Fibroblast of pulmonary artery (primary cell): ENCODE data around the gene GPRASP3.
"Not testable (repeated sequence)": the region's sequence is repeated elsewhere in the genome, so short reads cannot be mapped to it uniquely, and the experiment has no call there.

Experiments used
- DNase-seq: peaks from one replicate; pipeline ENCODE4 v3.0.0-alpha.2; 2010; ENCODE audit warnings: low read depth
- H3K4me3 ChIP-seq: replicated peaks from 2 replicates; pipeline ENCODE4 v1.5.1; 2011; ENCODE audit warnings: low read depth, mild to moderate bottlenecking, control low read depth, low read length, moderate library complexity
- CTCF ChIP-seq: IDR thresholded peaks from 2 replicates; pipeline ENCODE4 v1.5.1; 2011; ENCODE audit warnings: mild to moderate bottlenecking, control low read depth, low read length, inconsistent platforms; ENCODE audit errors: missing control alignments

Gene GPRASP3, protein sequence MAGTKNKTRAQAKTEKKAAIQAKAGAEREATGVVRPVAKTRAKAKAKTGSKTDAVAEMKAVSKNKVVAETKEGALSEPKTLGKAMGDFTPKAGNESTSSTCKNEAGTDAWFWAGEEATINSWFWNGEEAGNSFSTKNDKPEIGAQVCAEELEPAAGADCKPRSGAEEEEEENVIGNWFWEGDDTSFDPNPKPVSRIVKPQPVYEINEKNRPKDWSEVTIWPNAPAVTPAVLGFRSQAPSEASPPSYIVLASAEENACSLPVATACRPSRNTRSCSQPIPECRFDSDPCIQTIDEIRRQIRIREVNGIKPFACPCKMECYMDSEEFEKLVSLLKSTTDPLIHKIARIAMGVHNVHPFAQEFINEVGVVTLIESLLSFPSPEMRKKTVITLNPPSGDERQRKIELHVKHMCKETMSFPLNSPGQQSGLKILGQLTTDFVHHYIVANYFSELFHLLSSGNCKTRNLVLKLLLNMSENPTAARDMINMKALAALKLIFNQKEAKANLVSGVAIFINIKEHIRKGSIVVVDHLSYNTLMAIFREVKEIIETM

GRCh38 chrX:102720237-102721168 lies at the start of gene GPRASP3:
Gene GPRASP3 (plus strand): TSS chrX:102720743. CDS start chrX:102748996, 28,253 bp downstream.
- peak within 1 kb of the TSS; percentile 57 for H3K4me3 ChIP-seq
- TF ChIP-seq CTCF, result no peak
- peak; percentile 67 for DNase-seq

DNA sequence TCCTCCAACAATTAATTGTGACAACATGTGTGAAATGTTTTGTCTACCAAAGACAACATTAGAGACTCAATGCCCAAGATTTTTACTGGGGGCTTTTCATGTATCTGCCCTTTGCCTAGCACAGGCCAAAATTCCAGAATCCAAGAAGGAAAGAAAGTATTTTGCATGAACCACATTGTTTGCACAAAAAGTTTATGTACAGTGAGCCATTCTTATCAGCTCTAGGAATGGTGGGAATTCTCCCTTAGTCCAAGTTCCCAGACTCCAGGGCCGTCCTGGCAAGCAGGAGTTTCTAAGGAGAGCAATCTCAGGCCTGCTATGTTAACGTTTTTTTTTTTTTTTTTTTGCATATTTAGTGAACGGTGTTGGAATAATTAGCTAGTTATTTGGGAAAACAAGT lies 47.7 kb upstream of the GPRASP3 start:
- DNase-seq, result peak; percentile 62
- no peak overlapping the region for H3K4me3 ChIP-seq
- TF ChIP-seq CTCF, result no peak

GRCh38 chrX:102677479-102677878 lies 43.1 kb upstream of the GPRASP3 start:
- not testable (repeated sequence) for H3K4me3 ChIP-seq, DNase-seq

DNA sequence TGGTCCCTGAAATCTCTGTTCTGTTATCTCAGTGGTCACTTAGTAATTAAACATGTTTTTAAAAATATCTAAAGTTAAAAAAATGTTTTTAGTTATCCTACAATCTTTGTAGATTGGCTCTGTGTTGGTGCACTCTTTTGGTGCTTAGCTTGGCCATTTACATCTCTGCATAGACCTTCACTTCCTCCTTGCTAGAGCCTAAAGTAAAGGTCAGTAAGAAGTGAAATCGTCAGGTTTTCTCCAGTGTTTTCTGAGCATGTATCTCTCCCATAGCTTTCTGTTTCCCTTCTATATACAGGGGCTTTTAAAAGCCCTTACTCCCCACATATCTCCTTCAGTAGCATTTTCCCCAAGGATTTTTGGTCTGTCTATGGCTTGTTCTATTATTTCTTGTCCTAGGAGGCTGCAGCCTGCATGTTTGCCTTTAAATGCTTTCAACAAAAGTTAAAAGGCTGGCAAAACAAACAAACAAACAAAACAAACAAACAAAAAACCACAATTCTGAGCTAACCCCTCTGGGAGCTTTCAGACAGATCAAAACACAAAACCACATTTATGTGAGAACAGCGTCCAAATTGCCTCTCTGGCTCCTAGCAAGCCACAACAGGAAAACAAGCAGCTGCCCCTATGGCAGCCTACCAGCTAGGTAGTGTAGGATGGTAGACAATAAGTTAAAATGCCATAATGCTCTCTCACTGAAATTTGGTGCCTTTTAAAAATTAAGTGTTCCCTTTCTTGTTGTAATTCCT lies 35.6 kb upstream of the GPRASP3 start:
- no peak overlapping the region for H3K4me3 ChIP-seq
- TF ChIP-seq CTCF, result no peak
- DNase-seq, result no peak

DNA sequence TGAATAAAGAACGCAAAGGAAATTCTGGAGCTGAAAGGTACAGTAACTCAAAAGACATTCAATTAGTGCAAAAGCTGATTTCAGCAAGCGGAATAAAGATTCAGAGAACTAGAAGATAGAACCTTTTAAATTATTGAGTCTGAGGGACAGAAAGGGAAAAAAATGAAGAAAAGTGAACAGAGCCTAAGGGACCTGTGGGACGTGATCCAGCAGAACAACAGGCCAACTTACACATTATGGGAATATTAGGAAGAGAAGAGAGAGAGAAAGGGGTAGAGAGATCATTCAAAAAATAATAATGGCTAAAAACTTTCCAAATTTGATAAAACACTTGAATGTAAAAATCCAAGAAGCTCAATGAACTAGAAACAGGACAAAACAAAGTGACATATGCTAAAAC lies 25.8 kb upstream of the GPRASP3 start:
- no peak for TF ChIP-seq CTCF
- no peak for DNase-seq
- H3K4me3 ChIP-seq, result no peak overlapping the region

DNA sequence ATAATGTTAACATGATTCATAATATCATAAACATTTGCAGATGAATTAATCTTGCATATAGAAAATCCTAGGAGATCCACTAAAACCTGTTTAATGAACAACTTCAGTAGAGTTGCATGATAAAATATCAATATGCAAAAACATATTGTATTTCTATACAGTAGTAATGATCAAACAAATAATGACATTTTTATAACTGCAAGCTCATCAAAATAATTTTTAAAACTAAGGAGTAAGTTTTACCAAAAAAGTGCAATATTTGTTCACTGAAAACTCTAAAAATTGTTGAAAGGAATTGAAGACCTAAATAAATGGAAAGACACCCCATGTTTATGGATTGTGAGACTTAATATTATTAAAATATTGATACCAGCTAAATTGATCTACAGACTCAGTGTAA lies 24.2 kb upstream of the GPRASP3 start:
- DNase-seq, result no peak
- no peak for TF ChIP-seq CTCF
- H3K4me3 ChIP-seq, result no peak overlapping the region
